22Rv1 (cell line): ENCODE results near the gene CHD6.

Experiments used
- H3K27ac ChIP-seq: fragments of 450-650 bp; 2 replicates; pipeline ENCODE4 v1.5.1; 2017
- ZFX ChIP-seq: fragments of 450-650 bp; IDR thresholded peaks from 2 replicates; pipeline ENCODE4 v1.6.1; 2017; ENCODE audit warnings: antibody characterized with exemption, borderline replicate concordance
- TF ChIP-seq, protein P1 (sequence below): fragments of 450-650 bp; IDR thresholded peaks from 2 replicates; pipeline ENCODE4 v1.5.1; 2017; ENCODE audit warnings: mild to moderate bottlenecking

The CHD6 gene

DNA sequence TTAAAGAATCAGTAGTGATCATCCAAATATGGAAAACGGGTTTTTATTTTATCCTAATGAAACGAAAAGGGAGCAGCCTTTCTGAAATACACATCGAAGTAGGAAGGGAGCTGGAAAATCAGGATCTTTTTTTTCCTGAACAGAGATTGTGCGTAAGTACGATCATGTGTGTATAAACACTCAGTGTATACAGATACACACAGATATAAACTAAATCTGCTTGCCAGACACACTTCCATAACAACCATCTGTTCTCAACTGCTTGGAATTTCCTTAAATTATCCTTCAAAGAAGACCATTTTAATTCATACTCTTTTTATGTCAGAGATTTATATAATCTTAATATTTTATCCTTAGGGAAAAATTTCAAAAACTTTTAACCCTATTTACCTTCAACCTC is 110.7 kb downstream of the CHD6 start:
- no peak for TF ChIP-seq ZFX
- TF ChIP-seq, protein P1, sequence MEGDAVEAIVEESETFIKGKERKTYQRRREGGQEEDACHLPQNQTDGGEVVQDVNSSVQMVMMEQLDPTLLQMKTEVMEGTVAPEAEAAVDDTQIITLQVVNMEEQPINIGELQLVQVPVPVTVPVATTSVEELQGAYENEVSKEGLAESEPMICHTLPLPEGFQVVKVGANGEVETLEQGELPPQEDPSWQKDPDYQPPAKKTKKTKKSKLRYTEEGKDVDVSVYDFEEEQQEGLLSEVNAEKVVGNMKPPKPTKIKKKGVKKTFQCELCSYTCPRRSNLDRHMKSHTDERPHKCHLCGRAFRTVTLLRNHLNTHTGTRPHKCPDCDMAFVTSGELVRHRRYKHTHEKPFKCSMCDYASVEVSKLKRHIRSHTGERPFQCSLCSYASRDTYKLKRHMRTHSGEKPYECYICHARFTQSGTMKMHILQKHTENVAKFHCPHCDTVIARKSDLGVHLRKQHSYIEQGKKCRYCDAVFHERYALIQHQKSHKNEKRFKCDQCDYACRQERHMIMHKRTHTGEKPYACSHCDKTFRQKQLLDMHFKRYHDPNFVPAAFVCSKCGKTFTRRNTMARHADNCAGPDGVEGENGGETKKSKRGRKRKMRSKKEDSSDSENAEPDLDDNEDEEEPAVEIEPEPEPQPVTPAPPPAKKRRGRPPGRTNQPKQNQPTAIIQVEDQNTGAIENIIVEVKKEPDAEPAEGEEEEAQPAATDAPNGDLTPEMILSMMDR, result no peak
- H3K27ac ChIP-seq, result no peak overlapping the region

DNA sequence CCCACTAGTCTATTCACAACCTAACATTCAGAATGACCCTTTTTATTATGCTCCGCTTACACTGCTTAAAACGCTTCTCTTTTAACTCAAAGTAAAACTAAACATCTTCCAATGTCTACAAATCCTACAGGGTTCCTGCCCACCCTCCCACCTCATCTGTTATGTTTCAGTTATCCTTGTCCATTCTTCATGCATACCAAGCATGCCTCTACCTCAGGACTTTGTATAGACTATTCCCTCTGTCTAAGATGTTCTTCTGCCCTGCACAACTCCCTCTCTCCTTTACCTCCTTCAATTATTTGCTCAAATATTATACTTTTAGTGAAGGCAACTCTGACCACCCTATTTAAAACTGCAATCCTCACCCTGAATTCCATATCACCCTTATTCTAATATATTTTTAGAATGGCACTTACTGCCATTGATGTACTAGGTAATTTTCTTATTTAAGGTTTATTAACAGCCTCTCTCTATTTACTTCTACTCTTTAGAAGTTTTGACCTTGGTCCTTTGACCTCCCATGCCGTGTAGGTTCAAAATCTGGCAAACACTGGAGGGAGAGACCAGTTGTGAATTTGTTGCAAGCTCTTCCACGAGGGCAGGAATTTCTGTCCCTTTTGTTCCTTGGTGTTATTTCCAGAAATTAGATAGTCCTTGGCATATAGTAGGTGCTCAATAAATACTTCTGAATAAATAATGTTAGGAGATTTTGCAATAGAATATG is 111.8 kb downstream of the CHD6 start:
- TF ChIP-seq ZFX, result no peak
- TF ChIP-seq, protein P1, result no peak
- H3K27ac ChIP-seq, result no peak overlapping the region

DNA sequence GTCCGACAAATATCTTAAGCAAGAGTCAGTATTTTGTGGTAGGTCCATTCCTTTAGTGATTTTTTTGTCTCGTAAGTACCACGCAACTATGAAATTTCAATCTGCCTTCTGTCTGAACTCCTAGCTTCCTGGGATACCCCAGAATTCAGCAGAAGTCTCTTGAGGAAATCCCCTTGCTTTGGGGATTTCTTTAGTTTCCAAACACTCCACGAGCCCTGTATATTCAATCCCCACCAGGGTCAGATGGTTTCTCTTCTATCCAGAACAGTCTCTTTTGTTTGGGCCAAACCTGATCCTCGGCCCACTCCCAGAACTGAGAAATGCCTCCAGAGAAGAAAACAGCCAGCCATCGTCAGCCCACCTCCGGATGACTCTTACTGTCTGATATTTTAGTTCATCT is 113.0 kb downstream of the CHD6 start:
- no peak overlapping the region for H3K27ac ChIP-seq
- TF ChIP-seq ZFX, result no peak
- TF ChIP-seq, protein P1, result no peak

DNA sequence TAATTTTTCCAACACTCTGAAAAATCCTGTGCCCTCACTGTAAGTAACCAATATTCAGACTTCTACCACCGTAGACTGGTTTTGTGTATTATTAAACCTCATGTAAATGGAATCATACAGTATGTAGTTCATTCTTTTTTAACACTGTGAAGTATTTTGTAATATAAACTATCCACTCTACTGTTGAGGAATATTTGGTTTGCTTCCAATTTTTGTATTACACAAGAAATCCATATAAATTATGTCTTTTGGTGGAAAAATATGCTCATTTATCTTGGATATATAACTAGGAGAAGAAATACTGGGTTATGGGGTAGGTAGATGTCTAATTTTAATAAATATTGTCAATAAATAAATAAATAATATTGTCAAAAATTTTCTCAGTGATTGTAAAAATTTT is 116.8 kb downstream of the CHD6 start:
- H3K27ac ChIP-seq, result no peak overlapping the region
- TF ChIP-seq, protein P1, result no peak
- no peak for TF ChIP-seq ZFX

DNA sequence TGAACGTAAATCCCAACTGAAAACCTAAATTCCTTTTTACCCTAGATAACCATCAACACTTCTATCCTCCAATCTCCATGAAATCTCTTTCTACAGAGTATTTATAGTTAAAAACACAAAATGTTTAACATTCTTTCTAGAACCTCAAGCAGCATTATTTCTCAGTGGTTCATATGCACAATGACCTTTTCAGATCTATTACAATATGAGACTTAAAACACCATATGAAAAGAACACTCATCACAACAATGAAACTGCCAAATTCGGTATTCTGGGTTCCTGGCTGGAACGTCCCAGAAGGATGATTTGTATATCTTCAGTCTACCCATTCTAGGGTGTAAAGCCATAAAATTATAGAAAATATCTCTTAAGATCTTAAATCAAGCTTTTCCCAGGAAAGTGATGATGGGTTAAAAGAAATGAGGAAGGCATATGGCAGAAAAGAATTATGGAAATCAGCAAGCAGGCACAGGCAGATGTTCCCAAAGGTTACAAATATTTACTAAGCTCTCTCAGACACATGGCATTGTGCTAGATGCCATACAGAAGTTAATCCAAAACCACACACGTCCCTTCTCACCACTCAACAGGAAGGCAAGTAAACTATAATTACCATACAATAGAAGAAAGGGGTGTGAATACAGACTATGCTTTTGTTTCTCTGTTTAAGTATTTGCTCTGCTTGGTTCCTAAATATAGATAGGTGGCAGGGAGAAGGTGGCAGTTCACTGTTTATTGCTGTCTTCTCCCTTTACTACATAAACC is 118.0 kb downstream of the CHD6 start:
- TF ChIP-seq ZFX, result no peak
- TF ChIP-seq, protein P1, result no peak
- H3K27ac ChIP-seq, result no peak overlapping the region

DNA sequence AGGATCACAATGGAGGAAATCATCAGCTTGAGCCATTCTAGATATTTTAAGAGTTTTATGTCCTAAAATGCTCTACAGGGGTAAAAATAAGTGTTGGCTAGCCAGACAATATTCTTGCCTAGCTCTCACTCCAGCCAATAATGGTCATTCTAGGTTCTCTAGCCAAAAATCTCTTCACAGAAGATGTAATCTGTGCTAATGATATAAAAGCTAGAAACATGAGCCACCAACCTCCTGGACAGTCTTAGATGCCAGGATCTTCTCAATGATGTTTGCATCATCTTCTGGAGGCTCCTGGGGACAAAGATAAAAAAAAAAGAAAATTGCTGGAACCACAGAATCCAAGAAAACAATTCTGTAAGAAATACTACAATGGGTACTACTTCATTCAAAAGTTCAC is 119.1 kb downstream of the CHD6 start:
- no peak for TF ChIP-seq ZFX
- TF ChIP-seq, protein P1, result no peak

More for the DNA sequence above, 119.1 kb downstream of the CHD6 start:
- no peak overlapping the region for H3K27ac ChIP-seq
